ENCODE measurements around the gene TBCD.
"Not testable (repeated sequence)": the region's sequence is repeated elsewhere in the genome, so short reads cannot be mapped to it uniquely, and the experiment has no call there.

TBCD gene

DNA sequence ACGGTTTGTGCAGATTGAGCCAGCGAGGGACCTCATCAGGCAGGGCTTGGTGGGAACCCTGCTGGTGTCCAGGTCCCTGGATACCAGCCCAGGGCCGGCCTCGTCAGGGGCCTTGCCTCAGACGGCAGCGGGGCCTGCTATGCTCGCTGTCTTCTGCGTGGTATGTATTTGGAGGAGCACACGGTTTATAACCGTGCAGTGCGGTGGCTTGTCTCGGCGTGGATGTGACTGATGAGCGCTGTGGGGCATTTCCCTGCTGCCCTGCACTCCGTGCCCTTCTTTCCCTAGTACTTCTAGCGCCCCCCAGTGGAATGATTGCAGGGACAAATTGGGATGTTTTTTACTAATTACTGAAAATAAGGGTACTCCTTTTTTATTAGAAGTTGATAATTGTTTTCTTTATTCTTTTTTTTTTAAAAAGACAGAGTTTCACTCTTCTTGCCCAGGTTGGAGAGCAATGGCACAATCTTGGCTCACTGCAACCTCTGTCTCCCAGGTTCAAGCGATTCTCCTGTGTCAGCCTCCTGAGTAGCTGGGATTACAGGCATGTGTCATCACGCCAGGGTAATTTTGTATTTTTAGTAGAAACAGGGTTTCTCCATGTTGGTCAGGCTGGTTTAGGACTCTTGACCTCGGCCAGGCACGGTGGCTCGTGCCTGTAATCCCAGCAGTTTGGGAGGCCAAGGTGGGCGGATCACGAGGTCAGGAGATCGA lies 15.3 kb downstream of the TBCD start:
- no peak for DNase-seq (ENCODE audit: low read depth, low spot score)

DNA sequence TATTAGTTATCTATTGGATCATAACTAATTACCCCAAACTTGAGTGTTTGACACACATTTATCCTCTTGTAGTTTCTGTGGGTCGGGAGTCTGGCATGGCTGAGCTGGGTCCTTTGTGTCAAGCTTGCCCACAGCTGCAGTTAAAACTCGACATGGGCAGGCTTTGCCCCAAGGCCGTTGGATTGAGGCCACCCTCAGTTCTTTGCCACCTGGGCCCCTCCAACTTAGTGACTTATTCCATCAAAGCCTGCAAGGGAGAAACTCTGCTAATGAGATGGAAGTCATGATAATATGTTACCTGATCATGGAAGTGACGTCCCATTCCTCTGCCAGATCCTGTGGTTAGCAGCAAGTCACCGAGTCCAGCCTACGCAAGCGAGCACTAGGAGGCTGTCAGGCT lies 17.2 kb downstream of the TBCD start:
- DNase-seq (ENCODE audit: low read depth, low spot score), result no peak

DNA sequence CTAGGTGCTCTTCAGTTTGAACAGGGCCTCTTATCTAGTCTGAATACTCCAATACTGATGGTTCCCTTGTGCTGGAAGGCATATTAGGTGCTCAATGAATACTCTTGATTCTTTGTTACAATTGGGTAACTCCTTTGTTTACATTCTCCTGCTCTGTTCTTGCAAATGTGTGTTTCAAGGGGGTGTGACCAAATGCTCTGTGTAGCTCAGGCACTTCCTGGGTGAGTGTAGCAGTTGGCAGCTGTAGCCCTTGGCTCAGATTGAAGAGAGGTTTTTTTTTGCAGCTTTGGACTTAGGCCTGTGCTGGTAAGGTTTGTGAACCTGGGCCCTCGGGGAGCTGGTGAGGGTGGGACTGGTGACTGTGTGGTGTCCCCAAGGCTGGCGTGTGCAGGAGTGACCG lies 20.2 kb downstream of the TBCD start:
- no peak for DNase-seq (ENCODE audit: low read depth, low spot score)

DNA sequence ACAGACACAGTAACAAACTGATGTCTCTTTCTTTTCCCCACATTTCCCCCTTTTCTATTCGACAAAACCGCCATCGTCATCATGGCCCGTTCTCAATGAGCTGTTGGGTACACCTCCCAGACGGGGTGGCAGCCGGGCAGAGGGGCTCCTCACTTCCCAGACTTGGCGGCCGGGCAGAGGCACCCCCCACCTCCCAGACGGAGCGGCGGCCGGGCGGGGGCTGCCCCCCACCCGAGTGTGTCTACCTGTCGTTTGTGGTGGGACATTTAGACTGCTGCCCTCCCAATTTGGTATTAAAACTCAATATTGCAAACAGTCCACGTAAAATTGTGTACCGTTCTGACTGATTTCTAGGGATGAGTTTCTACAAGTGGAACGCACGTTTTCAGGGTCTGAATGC lies 22.6 kb downstream of the TBCD start:
- DNase-seq (ENCODE audit: low read depth, low spot score), result not testable (repeated sequence)

DNA sequence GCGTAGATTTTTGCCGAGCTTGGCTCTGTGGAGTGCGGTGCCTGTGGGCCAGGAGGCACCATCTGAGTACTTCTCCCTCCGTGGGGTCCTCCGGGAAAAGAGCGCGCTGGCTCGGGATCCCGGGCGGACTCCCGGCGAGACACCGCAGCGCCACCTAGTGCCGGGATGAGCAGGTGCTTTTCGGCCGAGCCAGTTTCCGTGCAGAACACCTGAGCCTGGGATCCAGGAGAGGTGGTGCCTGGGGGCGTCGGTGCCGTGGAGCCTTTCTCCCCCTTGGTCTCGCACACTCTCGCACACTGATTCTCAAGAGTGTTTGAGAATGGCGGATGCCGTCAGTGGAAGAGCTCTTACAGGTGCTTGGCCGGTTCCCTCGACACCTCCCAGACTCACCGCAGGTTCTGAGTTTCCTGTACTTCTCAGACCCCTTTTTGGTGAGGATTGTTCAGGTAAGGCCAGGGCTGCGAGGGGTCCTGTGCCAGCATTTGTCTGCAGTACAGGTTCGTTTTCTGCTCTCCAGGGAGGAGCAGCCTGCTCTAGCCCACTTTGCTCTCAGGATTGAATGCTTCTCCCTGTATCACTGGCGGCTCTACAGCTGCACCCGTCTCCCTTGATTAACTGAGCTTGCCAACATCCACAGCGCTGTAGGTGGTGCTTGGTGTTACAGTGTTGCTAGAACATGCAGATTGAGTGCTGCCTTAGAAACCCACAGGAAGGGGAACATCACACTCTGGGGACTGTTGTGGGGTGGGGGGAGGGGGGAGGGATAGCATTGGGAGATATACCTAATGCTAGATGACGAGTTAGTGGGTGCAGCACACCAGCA lies 23.3 kb downstream of the TBCD start:
- DNase-seq (ENCODE audit: low read depth, low spot score), result no peak

DNA sequence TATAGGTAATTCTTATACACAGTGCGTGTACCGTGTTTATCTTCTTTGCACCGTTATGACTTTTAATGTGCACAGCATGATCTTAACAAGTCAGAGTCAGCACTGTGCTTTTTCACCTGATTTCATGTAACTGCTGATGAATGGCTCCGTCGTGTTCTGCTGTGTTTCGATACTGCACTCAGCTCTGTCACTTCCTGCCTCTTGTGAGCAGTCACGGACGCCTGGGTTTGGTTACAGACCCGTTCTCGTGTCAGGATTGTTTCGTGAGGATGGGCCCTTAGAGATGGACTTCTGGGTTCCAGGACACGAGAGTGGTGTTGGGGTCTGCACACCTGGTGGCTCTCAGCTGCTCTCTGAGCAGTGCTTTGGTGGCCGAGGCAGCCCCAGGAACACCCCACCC lies 24.6 kb downstream of the TBCD start:
- no peak for DNase-seq (ENCODE audit: low read depth, low spot score)

DNA sequence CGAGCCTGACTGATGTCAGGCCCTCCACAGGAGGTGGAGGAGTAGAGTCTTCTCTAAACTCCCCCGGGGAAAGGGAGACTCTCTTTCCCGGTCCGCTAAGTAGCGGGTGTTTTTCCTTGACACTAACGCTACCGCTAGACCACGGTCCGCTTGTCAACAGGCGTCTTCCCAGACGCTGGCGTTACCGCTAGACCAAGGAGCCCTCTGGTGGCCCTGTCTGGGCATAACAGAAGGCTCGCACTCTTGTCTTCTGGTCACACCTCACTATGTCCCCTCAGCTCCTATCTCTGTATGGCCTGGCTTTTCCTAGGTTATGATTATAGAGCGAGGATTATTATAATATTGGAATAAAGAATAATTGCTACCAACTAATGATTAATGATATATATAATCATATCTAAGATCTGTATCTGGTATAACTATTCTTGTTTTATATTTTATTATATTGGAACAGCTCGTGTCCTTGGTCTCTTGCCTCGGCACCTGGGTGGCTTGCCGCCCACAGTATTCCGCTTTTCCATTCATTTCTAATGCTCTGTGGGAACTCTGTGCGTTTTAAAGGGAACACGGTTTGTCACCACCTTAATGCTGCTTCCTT lies 26.0 kb downstream of the TBCD start:
- not testable (repeated sequence) for DNase-seq (ENCODE audit: low read depth, low spot score)

DNA sequence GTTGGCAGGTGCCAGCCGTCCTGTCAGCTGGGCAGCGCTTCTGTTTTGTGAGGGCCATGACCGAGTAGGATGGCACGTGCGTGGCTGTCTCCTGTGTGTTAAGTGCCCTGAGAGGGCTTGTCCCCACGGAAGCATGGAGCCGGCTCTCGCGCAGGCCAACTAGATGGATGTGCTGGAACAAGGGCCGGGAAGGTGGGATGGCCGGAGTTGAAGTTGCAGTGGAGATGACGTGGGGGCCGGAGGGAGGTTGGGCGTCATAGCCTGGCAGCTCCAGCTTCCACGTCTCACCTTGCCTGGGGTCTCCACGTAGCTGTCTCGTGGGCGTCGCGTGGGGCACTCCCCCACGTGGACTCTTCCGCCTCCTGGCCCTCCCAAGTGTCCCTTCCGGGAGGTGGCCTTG lies 27.7 kb downstream of the TBCD start:
- DNase-seq (ENCODE audit: low read depth, low spot score), result no peak

DNA sequence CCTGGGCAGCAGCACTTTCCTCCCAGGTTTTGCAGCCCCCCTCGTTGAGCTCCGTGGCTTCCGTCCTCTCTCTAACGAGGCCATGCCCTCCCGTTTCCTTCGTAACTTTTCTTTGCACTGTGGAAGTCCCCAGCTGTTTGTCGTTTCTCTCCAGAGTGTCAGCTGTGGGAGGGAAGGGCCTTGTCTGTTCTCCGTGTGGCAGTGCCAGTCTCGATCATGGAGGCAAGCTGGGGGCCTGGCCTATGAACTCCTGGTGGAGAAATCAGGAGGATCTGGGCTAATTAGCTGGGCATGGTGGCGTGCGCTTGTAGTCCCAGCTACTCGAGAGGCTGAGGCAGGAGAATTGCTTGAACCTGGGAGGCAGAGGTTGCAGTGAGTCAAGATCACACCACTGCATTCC lies 28.3 kb downstream of the TBCD start:
- DNase-seq (ENCODE audit: low read depth, low spot score), result no peak

DNA sequence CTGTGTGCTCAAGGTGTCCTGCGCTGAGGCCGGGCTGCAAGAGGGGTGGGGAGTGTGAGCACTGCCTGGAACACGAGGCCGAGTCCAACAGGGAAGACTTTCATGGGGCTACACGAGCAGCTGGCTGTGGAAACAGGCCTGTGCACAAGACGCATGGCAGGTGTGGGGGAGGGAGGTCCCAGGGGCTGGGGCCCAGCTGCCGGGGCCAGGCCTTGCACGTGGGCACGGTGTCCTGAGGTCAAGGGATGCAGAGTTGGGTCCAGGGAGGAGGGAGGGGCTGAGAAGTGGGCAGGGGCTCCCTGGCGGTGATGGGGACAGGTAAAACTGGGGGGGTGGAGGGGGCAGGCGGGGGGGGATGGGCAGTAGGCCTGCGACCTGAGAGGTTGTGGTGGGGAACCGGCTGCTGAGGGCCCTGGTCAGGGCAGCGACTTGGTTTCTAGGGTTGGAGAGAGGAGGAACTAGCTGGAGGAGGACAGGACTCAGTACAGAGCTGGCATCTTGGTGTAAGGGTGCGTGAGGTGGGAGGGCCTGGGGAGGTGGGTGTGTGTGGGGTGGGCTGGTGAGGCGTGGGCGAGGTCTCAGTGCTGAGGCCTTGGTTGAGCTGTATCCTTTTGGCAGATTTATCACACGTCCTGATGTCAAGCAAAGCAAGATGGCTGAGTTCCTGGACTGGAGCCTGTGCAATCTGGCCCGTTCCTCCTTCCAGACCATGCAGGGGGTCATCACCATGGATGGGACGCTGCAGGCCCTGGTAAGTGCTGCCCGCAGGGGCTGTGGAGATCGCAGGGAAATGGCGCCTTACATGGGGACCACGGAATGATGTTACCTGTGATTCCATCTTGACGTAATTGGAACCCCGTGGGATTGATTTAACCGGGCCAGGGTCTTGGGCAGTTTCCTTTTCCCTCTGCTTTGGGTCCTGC lies 29.4 kb downstream of the TBCD start:
- DNase-seq (ENCODE audit: low read depth, low spot score), result no peak

DNA sequence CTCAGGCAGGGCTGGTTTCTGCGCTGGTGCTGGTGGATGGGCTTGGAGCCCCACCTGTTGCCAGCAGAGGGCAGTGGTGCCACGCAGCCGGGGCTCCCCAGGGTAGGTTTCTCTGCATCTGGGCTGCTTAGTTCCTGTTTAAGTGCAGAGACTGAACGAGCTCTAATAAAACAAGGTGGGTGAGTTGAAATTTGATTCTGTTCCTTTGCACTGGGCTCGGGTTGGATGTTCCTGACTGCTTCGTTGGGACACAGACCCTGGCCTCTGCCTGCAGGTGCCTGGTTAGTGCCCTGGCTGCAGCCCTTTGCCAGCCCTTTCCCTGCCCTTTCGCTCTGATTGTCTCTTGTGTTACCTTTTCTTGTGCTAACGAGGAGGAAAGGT lies 30.0 kb downstream of the TBCD start:
- DNase-seq (ENCODE audit: low read depth, low spot score), result peak; percentile 33

DNA sequence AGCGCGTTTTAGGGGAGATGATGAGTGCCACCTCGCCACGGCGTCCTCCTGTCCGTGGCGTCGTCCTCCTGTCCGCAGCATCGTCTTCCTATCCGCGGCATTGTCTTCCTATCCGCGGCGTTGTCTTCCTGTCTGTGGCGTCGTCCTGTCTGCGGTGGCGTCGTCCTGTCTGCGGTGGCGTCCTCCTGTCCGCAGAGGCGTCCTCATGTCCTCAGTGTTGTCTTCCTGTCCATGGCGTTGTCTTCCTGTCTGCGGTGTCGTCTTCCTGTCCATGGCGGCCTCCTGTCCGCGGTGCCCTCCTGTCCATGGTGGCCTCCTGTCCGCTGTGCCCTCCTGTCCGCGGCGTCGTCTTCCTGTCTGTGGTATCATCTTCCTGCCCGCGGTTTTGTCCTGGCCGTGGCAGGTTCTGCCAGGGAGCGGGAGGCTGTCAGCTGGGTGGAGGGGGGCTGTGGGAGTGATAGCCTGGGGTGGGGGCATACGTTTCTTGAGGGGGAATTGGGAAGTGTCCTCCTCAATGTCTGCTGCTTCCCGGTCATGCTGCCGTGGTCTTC lies 30.9 kb downstream of the TBCD start:
- DNase-seq (ENCODE audit: low read depth, low spot score), result no peak

DNA sequence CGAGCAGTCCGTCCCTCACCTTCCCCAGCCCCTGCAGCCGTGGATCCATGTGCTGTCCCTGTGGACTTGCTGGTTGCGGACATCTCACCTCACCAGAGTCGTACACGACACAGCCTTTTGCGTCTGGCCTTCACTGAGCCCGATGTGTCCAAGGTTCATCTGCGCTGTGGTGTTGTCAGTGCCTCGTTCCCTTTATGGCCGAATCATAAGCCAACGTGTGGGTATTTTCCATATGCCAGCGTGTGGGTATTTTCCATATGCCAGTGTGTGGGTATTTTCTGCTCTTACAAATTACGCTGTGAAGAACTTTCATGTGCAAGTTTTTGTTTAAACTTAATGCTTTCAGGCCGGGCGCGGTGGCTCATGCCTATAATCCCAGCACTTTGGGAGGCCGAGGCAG lies 31.6 kb downstream of the TBCD start:
- no peak for DNase-seq (ENCODE audit: low read depth, low spot score)

DNA sequence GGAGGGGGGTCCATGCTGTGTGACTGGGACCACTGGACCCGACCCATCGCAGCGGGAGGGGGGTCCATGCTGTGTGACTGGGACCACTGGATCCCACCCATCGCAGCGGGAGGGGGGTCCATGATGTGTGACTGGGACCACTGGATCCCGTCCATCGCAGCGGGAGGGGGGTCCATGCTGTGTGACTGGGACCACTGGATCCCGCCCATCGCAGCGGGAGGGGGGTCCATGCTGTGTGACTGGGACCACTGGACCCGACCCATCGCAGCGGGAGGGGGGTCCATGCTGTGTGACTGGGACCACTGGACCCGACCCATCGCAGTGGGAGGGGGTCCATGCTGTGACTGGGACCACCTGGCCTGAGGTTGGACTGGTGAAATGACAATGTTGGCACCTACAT lies 33.7 kb downstream of the TBCD start:
- not testable (repeated sequence) for DNase-seq (ENCODE audit: low read depth, low spot score)

DNA sequence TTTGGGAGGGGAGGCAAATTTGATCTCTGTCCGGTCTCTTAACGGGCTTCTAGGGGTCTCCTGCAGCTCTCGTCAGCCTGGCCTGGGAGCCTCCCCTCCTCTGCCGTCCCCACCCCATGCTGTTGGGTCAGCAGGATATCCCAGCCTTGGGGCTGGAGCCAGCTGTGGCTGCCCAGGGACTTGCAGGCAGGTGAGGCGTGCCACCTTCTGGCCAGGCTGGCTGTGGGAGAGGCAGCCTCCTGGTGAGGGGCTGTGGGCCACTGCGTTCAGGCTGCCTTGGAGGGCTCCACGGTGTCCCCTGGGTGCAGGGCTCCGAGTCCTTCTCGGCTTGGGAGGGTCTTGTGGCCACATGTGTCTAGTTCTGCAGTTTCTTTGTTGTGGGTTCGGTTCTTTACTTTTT lies 34.6 kb downstream of the TBCD start:
- DNase-seq (ENCODE audit: low read depth, low spot score), result no peak

DNA sequence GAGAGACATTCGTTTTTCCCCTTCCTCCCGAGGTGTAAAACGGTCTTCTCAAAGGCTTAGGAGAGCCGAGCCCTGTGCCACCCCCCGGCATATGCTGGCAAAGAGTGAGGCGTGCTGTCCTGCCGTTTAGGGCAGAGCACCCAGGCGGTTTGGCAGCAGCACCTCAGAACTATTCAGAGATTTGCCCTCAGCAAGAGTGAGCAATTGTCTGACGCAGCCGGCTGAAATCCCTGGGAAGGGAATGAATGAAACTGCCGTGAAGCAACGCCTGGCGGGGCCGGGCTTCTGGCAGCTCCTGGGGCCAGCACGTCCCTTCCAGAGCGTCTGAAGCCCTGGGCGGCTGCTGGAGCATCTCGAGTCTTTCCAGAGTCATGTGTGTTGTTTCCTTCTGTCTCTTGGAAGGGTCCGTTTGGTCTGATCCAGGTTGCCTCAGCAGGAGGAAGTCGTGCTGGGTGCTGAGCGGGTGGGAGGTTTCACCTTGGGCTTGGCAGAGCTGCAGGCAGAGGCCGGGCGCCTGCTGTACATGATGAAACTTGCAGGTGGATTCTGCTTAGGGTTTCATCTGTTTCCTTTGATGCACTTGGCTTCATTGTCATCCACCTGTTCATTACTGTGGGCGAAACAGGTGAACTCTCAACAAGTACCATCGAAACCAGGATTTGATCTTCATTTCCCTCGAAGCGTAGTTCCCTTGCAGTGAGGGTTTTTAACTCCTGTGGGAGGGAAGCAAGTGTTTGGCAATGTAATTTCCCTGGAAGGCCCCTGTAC lies 35.4 kb downstream of the TBCD start:
- no peak for DNase-seq (ENCODE audit: low read depth, low spot score)

DNA sequence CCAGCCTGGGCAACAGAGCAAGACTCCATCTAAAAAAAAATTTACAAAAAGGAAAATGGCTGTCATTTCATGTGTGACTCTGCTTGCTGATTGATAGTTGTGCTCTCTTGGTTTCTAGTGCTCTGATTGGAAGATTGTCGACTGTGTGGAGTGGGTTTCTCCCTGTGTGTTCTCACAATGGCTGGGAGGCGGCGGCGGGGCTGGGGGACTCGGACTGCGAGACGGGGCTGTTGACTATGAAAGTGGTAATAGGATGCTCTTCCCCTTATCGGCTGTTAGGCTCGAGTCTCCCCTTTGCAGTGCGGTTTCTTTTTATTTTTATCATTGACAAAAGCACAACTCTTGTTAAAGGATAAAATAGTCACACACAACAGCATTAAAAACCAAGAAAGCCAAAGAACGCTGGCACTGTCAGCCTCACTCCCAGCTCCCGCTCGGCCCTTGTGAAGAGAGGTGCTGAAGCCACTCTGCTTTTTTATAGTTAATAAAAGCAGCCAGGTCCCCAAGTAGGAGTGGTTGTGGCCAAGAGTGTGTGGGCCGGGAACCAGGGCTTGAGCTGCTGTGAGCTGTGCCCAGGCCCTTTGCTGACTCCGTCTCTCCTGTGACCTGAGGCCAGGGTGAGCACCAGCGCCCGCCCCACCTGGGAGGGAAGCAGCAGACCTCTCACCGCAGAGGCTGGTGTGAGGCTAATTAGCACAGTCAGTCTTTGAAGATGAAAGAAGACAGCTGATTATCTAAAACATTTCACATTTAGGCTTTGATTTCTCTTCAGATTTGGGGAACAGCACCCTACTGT lies 36.5 kb downstream of the TBCD start:
- DNase-seq (ENCODE audit: low read depth, low spot score), result no peak

DNA sequence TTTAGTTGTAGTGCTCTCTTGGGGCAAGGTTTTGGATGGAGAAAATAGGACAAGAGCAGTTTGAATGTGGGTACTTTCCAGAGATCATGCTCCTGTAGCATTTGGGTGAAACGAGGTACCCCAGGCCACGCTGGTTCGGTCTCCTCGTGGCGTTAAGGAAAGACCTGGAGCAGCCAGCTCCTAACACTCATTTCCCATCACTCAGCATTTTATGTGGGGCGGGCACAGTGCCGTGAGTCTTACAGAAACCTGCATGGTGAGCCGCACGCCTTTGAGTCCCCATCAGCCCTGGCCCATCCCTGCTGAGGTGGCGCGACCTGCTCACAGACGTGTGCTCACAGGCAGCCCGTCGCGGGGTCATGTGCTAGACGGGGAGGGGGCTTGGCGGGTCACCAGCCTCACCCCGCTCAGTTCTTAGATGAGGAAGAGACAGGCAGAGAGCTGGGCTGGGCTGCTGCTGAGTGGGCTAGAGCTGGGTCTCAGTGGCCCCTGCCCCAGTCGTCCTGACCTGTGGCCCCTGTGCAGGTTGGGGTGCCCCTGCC lies 37.3 kb downstream of the TBCD start:
- DNase-seq (ENCODE audit: low read depth, low spot score), result no peak

DNA sequence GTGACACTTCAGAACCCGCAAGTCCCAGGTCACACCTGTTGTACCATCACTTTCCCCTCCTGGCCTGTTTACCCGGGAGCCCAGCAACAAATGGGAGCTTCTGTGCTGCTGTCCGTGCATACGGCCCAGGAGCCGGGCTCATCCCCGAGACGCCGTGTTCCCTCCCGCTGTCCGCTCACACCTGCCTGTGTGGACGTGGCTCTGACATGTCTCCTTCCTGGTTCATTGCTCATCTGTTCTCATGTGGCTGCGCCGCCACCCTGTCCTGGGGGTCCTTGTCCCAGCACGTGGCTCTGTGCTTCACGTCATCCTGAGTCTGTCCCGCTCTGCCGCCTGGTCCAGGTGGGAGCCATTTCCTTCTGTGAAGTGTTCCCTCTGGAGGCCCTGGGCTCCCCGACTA lies 37.9 kb downstream of the TBCD start:
- DNase-seq (ENCODE audit: low read depth, low spot score), result no peak

DNA sequence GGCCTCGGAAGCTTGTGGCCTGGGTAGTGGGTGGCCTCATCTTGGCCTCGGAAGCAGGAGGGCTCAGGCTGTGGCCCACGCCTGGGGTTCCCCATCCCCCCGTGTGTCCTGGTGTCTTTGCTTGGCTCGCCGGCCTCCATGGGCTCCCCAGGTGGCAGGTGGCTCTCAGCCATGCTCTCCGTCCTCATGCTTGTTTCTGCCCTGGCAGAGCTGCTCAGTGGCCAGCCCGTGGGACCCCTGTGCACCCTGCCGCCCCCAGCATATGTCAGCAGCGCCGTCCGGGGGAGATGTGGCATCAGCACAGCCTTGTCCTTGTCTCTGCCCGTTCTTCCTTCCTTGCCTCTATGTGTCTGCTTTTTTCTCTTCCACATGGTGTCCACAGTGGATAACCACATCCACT lies 38.5 kb downstream of the TBCD start:
- DNase-seq (ENCODE audit: low read depth, low spot score), result no peak

Data from iPS DF 19.7 (cell line).